AG04450 (cell line): ENCODE results near the gene PTH1R. TPM values are rescaled to one million over a fixed set of nuclear protein-coding genes. Genes with fewer than 3 reads are reported as not detected.

Experiments used
- CTCF ChIA-PET: fragments of 300-600, 350-600 bp; formaldehyde crosslinking; extraction: SDS; loops from one replicate; lab custom pipeline; 2022; ENCODE audit warnings: antibody characterized with exemption, inconsistent platforms; lab: Charles Lee
- POLR2A ChIA-PET: fragments of 350-600 bp; formaldehyde crosslinking; extraction: SDS; loops from one replicate; lab custom pipeline; 2021; ENCODE audit warnings: antibody characterized with exemption, inconsistent platforms; lab: Yijun Ruan, JAX
- DNase-seq: peaks from one replicate; pipeline ENCODE4 v3.0.0-alpha.2; 2011; ENCODE audit warnings: low read depth, low spot score
- H3K27ac ChIP-seq: one replicate; pipeline ENCODE4 v1.5.1; 2012; ENCODE audit warnings: low read depth, low read length, control low read depth
- H3K27me3 ChIP-seq: one replicate; pipeline ENCODE4 v1.6.0; 2012; ENCODE audit warnings: low read length; ENCODE audit not compliant: control insufficient read depth, insufficient read depth
- H3K4me3 ChIP-seq: 2 replicates; pipeline ENCODE4 v1.5.1; 2011; ENCODE audit warnings: mild to moderate bottlenecking, low read depth, low read length, control low read depth
- H3K9me3 ChIP-seq: 2 replicates; pipeline ENCODE4 v1.5.1; 2012; ENCODE audit warnings: low read length; ENCODE audit not compliant: control insufficient read depth, insufficient read depth
- polyA plus RNA-seq: library from polyadenylated mRNA; depleted of rRNA; stranded (reverse); fragments of >200 nt; gene quantifications from 2 replicates; pipeline ENCODE4 v1.2.3, GENCODE V29; 2011
- TF ChIP-seq, protein P1 (sequence below): IDR thresholded peaks from 2 replicates; pipeline ENCODE4 v1.5.1; 2011; ENCODE audit warnings: low read depth, low read length, control low read depth, inconsistent platforms

PTH1R gene
- polyA plus RNA-seq, 1 experiment: 0.05 TPM

DNA sequence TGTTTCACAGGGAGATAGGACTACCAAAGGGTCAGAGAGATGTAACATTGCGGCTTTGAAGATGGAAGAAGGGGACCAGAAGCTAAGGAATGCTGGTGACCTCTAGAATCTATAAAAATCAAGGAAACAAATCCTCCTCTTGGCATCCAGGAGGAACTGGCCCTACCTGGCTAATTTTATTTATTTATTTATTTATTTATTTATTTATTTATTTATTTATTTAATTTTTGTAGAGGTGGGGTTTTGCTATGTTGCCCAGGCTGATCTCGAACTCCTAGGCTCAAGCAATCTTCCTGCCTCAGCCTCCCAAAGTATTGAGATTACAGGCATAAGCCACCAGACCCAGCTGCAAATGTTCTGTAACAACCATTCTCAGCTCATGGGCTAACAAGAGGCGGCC is 34.0 kb upstream of the PTH1R start:
- Histone ChIP-seq H3K27me3 (peaks cover 2% of the 10 kb centered on the region), H3K4me3 (no peak overlapping the region), H3K9me3 (peaks cover 3% of the 10 kb centered on the region), H3K27ac (no peak overlapping the region)
- TF ChIP-seq, protein P1, sequence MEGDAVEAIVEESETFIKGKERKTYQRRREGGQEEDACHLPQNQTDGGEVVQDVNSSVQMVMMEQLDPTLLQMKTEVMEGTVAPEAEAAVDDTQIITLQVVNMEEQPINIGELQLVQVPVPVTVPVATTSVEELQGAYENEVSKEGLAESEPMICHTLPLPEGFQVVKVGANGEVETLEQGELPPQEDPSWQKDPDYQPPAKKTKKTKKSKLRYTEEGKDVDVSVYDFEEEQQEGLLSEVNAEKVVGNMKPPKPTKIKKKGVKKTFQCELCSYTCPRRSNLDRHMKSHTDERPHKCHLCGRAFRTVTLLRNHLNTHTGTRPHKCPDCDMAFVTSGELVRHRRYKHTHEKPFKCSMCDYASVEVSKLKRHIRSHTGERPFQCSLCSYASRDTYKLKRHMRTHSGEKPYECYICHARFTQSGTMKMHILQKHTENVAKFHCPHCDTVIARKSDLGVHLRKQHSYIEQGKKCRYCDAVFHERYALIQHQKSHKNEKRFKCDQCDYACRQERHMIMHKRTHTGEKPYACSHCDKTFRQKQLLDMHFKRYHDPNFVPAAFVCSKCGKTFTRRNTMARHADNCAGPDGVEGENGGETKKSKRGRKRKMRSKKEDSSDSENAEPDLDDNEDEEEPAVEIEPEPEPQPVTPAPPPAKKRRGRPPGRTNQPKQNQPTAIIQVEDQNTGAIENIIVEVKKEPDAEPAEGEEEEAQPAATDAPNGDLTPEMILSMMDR: no peak
- ChIA-PET POLR2A (no interaction called here), CTCF (interaction anchor here (0.6 kb wide), 1 partner anchor 51 kb away, joined by 3 read pairs; no protein-coding TSS in a partner anchor)
- no peak for DNase-seq

DNA sequence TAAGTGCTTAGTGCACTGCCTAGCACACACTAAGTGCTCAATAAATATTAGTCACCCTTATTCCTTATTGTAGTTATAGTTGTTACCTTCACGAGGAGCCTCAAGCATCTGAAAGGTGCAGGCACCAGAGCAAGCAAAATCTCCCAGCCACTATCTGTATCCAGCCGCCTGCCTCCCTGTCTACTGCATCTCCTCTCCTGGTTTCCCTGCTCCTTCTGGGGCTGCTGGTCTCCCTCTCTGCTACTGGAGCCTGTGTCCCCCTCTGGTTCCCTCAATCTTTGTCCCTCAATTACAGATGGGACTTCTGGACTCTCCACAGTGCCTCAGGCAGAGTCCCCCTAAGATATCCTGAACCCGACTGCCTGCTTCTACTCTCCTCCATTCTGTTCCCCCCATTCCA is 33.1 kb upstream of the PTH1R start:
- H3K9me3 ChIP-seq: peaks cover 3% of the 10 kb centered on the region
- peaks cover 6% of the 10 kb centered on the region for H3K27me3 ChIP-seq
- no peak overlapping the region for H3K4me3 ChIP-seq
- TF ChIP-seq, protein P1: no peak
- ChIA-PET CTCF (interaction anchor here (1.0 kb wide), 1 partner anchor 68 kb away, joined by 3 read pairs; no protein-coding TSS in a partner anchor), POLR2A (interaction anchor here (0.7 kb wide), 1 partner anchor 47 kb away, joined by 3 read pairs; no protein-coding TSS in a partner anchor)
- DNase-seq: no peak
- no peak overlapping the region for H3K27ac ChIP-seq

DNA sequence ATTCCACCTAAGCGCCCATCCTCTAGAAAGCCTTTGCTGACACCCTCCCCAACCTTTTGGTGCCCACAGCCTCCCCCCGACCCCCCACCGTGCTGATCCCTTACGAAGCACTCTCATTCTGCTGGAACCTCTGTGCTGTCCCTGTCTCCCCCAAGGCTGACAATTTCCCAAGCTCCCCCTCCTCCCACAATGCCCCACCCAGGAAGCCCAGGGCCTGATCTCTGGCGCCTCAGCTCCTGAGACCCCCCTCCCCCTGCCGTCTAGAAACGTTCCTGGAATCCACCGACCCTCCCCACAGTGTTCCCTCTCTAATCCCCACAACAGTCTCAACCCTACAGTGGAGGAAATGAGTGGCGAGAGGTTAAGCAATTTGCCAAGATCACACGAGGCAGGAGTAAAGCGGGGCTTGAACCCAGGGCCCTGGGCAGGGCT is 32.6 kb upstream of the PTH1R start:
- peaks cover 3% of the 10 kb centered on the region for H3K9me3 ChIP-seq
- DNase-seq: no peak
- TF ChIP-seq, protein P1: no peak
- ChIA-PET POLR2A (interaction anchor here (0.7 to 1.1 kb wide), 2 partner anchors 46 to 65 kb away, joined by 3 read pairs; no protein-coding TSS in a partner anchor), CTCF (interaction anchor here (1.0 to 4.3 kb wide), 4 partner anchors 22 to 216 kb away, joined by 3 to 30 read pairs (median 12); no protein-coding TSS in a partner anchor)
- no peak overlapping the region for H3K27ac ChIP-seq
- peaks cover 6% of the 10 kb centered on the region for H3K27me3 ChIP-seq
- H3K4me3 ChIP-seq: peak overlapping the region; percentile 58

DNA sequence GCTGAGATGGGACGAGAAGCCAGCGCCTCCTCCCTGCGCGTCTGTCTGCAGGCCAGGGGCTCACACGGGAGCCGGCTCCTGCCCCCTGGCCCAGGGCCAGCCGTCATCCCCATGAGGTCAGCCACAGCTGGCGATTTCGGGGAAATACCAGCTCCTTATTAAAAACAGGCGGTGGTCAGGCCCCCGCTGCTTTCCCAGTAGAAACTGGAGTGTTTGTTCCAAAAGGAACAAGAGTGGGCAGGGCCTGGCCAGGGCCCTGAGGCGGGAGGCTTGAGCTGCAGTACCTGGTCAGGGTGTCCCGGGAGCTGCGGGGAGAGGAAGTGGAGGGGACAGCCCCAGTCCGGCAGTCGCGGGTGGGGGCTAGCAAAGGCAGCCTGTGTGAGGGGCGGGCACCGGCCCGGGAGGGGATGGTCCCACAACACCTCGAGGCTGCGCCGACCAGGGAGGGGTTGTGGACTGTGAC is 32.1 kb upstream of the PTH1R start:
- TF ChIP-seq, protein P1: no peak
- ChIA-PET CTCF (interaction anchor here (0.9 to 4.3 kb wide), 14 partner anchors 14 to 503 kb away, joined by 3 to 30 read pairs (median 6); no protein-coding TSS in a partner anchor), POLR2A (interaction anchor here (0.5 to 1.1 kb wide), 3 partner anchors 64 to 661 kb away, joined by 3 to 4 read pairs (median 3); no protein-coding TSS in a partner anchor)
- H3K27me3 ChIP-seq: peaks cover 6% of the 10 kb centered on the region
- H3K9me3 ChIP-seq: no peaks in the 10 kb centered on the region; the same call in 1 of the 2 replicates
- peak; percentile 52 for DNase-seq
- H3K4me3 ChIP-seq: peak overlapping the region; percentile 58
- peak overlapping the region; percentile 47 for H3K27ac ChIP-seq
